Neuronal stem cell (in vitro differentiated cells): ENCODE data around the gene FYTTD1.
"Not testable (repeated sequence)": the region's sequence is repeated elsewhere in the genome, so short reads cannot be mapped to it uniquely, and the experiment has no call there.

ENCODE experiments used
- DNase-seq: peaks from one replicate; pipeline ENCODE4 v3.0.0-alpha.2; 2013; ENCODE audit warnings: low spot score
- H2AFZ ChIP-seq: one replicate; pipeline ENCODE4 v1.6.1; 2013; ENCODE audit warnings: mild to moderate bottlenecking, low read length, inconsistent platforms
- H2AK5ac ChIP-seq: 2 replicates; pipeline ENCODE4 v1.6.1; 2013; ENCODE audit warnings: low read depth, mild to moderate bottlenecking, inconsistent platforms, low read length, moderate library complexity, mixed read lengths
- H2BK120ac ChIP-seq: 2 replicates; pipeline ENCODE4 v1.6.1; 2013; ENCODE audit warnings: low read depth, mild to moderate bottlenecking, inconsistent platforms, low read length, moderate library complexity, mixed read lengths
- H2BK12ac ChIP-seq: one replicate; pipeline ENCODE4 v1.6.1; 2013; ENCODE audit warnings: low read length, inconsistent platforms
- H2BK15ac ChIP-seq: 2 replicates; pipeline ENCODE4 v1.6.1; 2013; ENCODE audit warnings: mild to moderate bottlenecking, low read length, inconsistent platforms, mixed read lengths
- H2BK5ac ChIP-seq: one replicate; pipeline ENCODE4 v1.6.1; 2013; ENCODE audit warnings: inconsistent platforms, mild to moderate bottlenecking, low read length, moderate library complexity
- H3K14ac ChIP-seq: one replicate; pipeline ENCODE4 v1.6.1; 2013; ENCODE audit warnings: low read length, inconsistent platforms
- H3K18ac ChIP-seq: 2 replicates; pipeline ENCODE4 v1.6.1; 2013; ENCODE audit warnings: low read length, inconsistent platforms
- H3K23ac ChIP-seq: 2 replicates; pipeline ENCODE4 v1.6.1; 2013; ENCODE audit warnings: low read depth, mild to moderate bottlenecking, mixed read lengths, low read length, inconsistent platforms; ENCODE audit not compliant: poor library complexity
- H3K27ac ChIP-seq: replicated peaks from 3 replicates; pipeline ENCODE4 v1.5.1; 2013; ENCODE audit warnings: low read length, inconsistent platforms
- H3K27me3 ChIP-seq, 3 experiments: 2 replicates each; pipeline ENCODE4 v1.6.1; 2013; ENCODE audit warnings: low read length in 3 of 3, mild to moderate bottlenecking in 2 of 3, inconsistent platforms in 1 of 3, low read depth in 1 of 3, mixed read lengths in 1 of 3, moderate library complexity in 1 of 3; ENCODE audit not compliant: control insufficient read depth in 3 of 3, insufficient read depth in 3 of 3
- H3K36me3 ChIP-seq, 2 donors: replicated peaks in 1 of 2; 2 replicates each; pipeline ENCODE4 v1.6.1; 2013; ENCODE audit warnings: low read length in 2 of 2; ENCODE audit not compliant: control insufficient read depth in 2 of 2, insufficient read depth in 2 of 2
- H3K4ac ChIP-seq: 2 replicates; pipeline ENCODE4 v1.6.1; 2013; ENCODE audit warnings: inconsistent platforms, mild to moderate bottlenecking, low read length, moderate library complexity
- H3K4me1 ChIP-seq, 2 donors: 1 replicate in 1 of 2; 2 replicates in 1 of 2; pipeline ENCODE4 v1.6.1; 2013; ENCODE audit warnings: low read length in 2 of 2, low read depth in 1 of 2; ENCODE audit not compliant: control insufficient read depth in 2 of 2, insufficient read depth in 1 of 2
- H3K4me2 ChIP-seq: one replicate; pipeline ENCODE4 v1.6.1; 2013; ENCODE audit warnings: mild to moderate bottlenecking, low read length, inconsistent platforms; ENCODE audit not compliant: insufficient read depth, poor library complexity, severe bottlenecking
- H3K4me3 ChIP-seq, 2 donors: 2 replicates each; pipeline ENCODE4 v1.5.1; 2013; ENCODE audit warnings: low read length in 2 of 2, mild to moderate bottlenecking in 2 of 2, inconsistent platforms in 1 of 2, moderate library complexity in 1 of 2
- H3K79me1 ChIP-seq: one replicate; pipeline ENCODE4 v1.6.1; 2013; ENCODE audit warnings: low read depth, mild to moderate bottlenecking, inconsistent platforms, low read length, moderate library complexity
- H3K9ac ChIP-seq: one replicate; pipeline ENCODE4 v1.6.1; 2013; ENCODE audit warnings: mild to moderate bottlenecking, low read depth, low read length, inconsistent platforms; ENCODE audit not compliant: poor library complexity
- H3K9me3 ChIP-seq, 2 donors: replicated peaks in 1 of 2; 2 replicates each; pipeline versions ENCODE3 to v1.6.1; 2013; ENCODE audit warnings: low read length in 2 of 2, mild to moderate bottlenecking in 2 of 2, inconsistent platforms in 1 of 2, low read depth in 1 of 2, mixed read lengths in 1 of 2, moderate library complexity in 1 of 2; ENCODE audit not compliant: control insufficient read depth in 2 of 2, insufficient read depth in 1 of 2
- H4K8ac ChIP-seq: one replicate; pipeline ENCODE4 v1.6.1; 2013; ENCODE audit warnings: low read depth, mild to moderate bottlenecking, inconsistent platforms, low read length, moderate library complexity
- H4K91ac ChIP-seq: one replicate; pipeline ENCODE4 v1.6.1; 2013; ENCODE audit warnings: low read length, low read depth, mild to moderate bottlenecking, inconsistent platforms; ENCODE audit not compliant: poor library complexity
- WGBS, 2 donors: extraction: QIAGEN DNeasy Blood & Tissue Kit; methylation state at CpG; one replicate each; pipeline ENCODE4 v1.1.7; 2013; ENCODE audit warnings: missing lambda C conversion rate in 2 of 2, mixed read lengths in 1 of 2; ENCODE audit not compliant: insufficient read length in 2 of 2, insufficient replicate concordance in 1 of 2; ENCODE audit errors: extremely low coverage in 2 of 2; 5-methylcytosine and 5-hydroxymethylcytosine counted together

The FYTTD1 gene

GRCh38 chr3:197709135-197709534, 40.5 kb upstream of the FYTTD1 start:
- no peak overlapping the region for H2BK120ac ChIP-seq
- H3K4me3 ChIP-seq, result no peak overlapping the region
- H4K8ac ChIP-seq, result no peak overlapping the region
- H2BK5ac ChIP-seq, result no peak overlapping the region
- no peak overlapping the region for H3K27ac ChIP-seq
- no peak overlapping the region for H4K91ac ChIP-seq
- H2AFZ ChIP-seq, result no peak overlapping the region
- no peak overlapping the region for H3K9ac ChIP-seq
- no peak overlapping the region for H2AK5ac ChIP-seq
- H3K27me3 ChIP-seq, result no peaks in the 10 kb centered on the region
- H3K23ac ChIP-seq, result no peak overlapping the region
- WGBS, 2 donors, result no CpG with 5 or more reads among the region's 9 CpGs
- no peak for DNase-seq
- no peak overlapping the region for H3K4me2 ChIP-seq
- H3K14ac ChIP-seq, result no peak overlapping the region
- H3K79me1 ChIP-seq, result peaks cover 2% of the 10 kb centered on the region
- H3K9me3 ChIP-seq, result no peaks in the 10 kb centered on the region
- no peak overlapping the region for H3K18ac ChIP-seq
- H3K4ac ChIP-seq, result no peak overlapping the region
- H2BK15ac ChIP-seq, result no peak overlapping the region
- H3K4me1 ChIP-seq, result peaks cover 0 to 1% of the 10 kb centered on the region in 2 donors
- no peak overlapping the region for H2BK12ac ChIP-seq
- H3K36me3 ChIP-seq, result peaks cover 3 to 13% of the 10 kb centered on the region in 2 donors

GRCh38 chr3:197710965-197711364, 38.7 kb upstream of the FYTTD1 start:
- not testable (repeated sequence) for H3K4me2 ChIP-seq, H2AK5ac ChIP-seq, H2BK120ac ChIP-seq, H3K9ac ChIP-seq, H3K4me3 ChIP-seq, H3K79me1 ChIP-seq, DNase-seq, H3K4me1 ChIP-seq, H4K91ac ChIP-seq, H2AFZ ChIP-seq, H2BK5ac ChIP-seq, H3K23ac ChIP-seq, H3K18ac ChIP-seq, H3K9me3 ChIP-seq, H3K4ac ChIP-seq, H2BK12ac ChIP-seq, H3K27ac ChIP-seq, H4K8ac ChIP-seq, H3K14ac ChIP-seq, H2BK15ac ChIP-seq, H3K36me3 ChIP-seq, H3K27me3 ChIP-seq
- no CpG with 5 or more reads among the region's 5 CpGs for WGBS, 2 donors

- peaks cover 0 to 1% of the 10 kb centered on the region in 2 donors for H3K4me1 ChIP-seq
Observed at GRCh38 chr3:197711973-197712707, 37.5 kb upstream of the FYTTD1 start.

GRCh38 chr3:197713477-197713822, 36.2 kb upstream of the FYTTD1 start:
- no peak overlapping the region for H2BK5ac ChIP-seq
- no peaks in the 10 kb centered on the region for H3K27me3 ChIP-seq
- no peak overlapping the region for H2AK5ac ChIP-seq
- no peak for DNase-seq
- H3K4me2 ChIP-seq, result no peak overlapping the region
- H3K9me3 ChIP-seq, result no peaks in the 10 kb centered on the region
- peaks cover 0 to 4% of the 10 kb centered on the region in 2 donors for H3K36me3 ChIP-seq
- no peak overlapping the region for H2BK15ac ChIP-seq
- no peak overlapping the region for H2AFZ ChIP-seq
- H4K8ac ChIP-seq, result no peak overlapping the region
- WGBS, 2 donors, result no CpG with 5 or more reads among the region's 4 CpGs
- H3K23ac ChIP-seq, result no peak overlapping the region
- H3K4me1 ChIP-seq, result peaks cover 0 to 1% of the 10 kb centered on the region in 2 donors
- no peak overlapping the region for H3K18ac ChIP-seq
- H3K4me3 ChIP-seq, result no peak overlapping the region
- H3K9ac ChIP-seq, result no peak overlapping the region
- no peak overlapping the region for H3K14ac ChIP-seq
- no peak overlapping the region for H2BK120ac ChIP-seq
- H4K91ac ChIP-seq, result no peak overlapping the region
- peaks cover 3% of the 10 kb centered on the region for H3K79me1 ChIP-seq
- H3K4ac ChIP-seq, result no peak overlapping the region
- no peak overlapping the region for H3K27ac ChIP-seq
- H2BK12ac ChIP-seq, result no peak overlapping the region

More at GRCh38 chr3:197711973-197712707, 37.5 kb upstream of the FYTTD1 start:
- no peak overlapping the region for H2BK15ac ChIP-seq
- no peak overlapping the region for H2BK12ac ChIP-seq
- no peak overlapping the region for H4K91ac ChIP-seq
- peak overlapping the region; percentile 77 for H2AFZ ChIP-seq
- no peak overlapping the region for H3K4ac ChIP-seq
- H3K79me1 ChIP-seq, result peaks cover 3% of the 10 kb centered on the region
- H3K27me3 ChIP-seq, result no peaks in the 10 kb centered on the region
- no peaks in the 10 kb centered on the region for H3K9me3 ChIP-seq
- no peak overlapping the region for H2BK120ac ChIP-seq
- peak overlapping the region; percentile 34 for H3K4me2 ChIP-seq
- H3K9ac ChIP-seq, result no peak overlapping the region
- no CpG with 5 or more reads among the region's 9 CpGs for WGBS, 2 donors
- no peak overlapping the region for H2AK5ac ChIP-seq
- H3K4me3 ChIP-seq, result peak overlapping the region in 1 of 2 donors; percentile 36
- DNase-seq, result peak; percentile 27
- no peak overlapping the region for H4K8ac ChIP-seq
- H3K18ac ChIP-seq, result no peak overlapping the region
- no peak overlapping the region for H2BK5ac ChIP-seq
- peak overlapping the region; percentile 34 for H3K27ac ChIP-seq
- no peak overlapping the region for H3K23ac ChIP-seq
- H3K36me3 ChIP-seq, result peaks cover 0 to 4% of the 10 kb centered on the region in 2 donors
- no peak overlapping the region for H3K14ac ChIP-seq
